Stimulated activated CD8-positive, alpha-beta memory T cell treated with anti-CD3 and anti-CD28 coated beads, Interleukin-12 subunit alpha, Interleukin-12 subunit beta, amount 100 ng/mL, for 4 hours (primary cell): Measurements from ENCODE around the gene NCKAP5.
"Not testable (repeated sequence)": the region's sequence is repeated elsewhere in the genome, so short reads cannot be mapped to it uniquely, and the experiment has no call there.

Source experiments
- DNase-seq: peaks from one replicate; pipeline ENCODE4 v3.0.0-alpha.2; 2020; ENCODE audit warnings: low read depth

NCKAP5 gene

DNA sequence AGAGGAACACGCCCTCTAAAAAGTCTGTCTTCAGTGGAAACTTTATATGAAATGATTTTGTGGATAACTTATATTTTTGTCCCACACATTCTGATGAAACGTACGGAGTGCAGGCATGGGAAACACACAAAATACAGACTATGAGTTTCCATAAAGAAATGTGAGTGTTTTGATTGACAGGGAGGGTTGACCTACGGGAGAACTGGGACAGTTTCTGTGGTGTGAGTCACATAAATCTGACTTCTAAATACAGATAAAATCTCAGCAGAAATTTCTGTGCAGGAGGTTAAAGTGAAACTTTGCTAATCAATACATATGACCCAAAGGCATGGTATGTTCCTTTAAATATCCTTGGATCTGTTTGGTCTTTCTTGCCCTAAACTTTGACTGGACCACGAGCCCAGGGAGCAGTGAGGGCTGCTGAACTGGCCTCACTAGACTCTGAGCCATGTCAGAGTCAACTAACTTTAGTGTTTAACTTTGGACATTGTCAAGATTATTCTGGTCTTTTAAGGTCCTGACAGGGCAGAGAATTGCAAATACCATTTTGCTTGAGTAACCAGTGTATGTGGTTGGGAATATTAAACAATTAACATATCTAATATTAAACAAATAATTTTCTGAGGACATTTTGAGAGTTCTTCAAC, 691.4 kb downstream of the NCKAP5 start:
- no peak for DNase-seq

- no peak for DNase-seq
Observed at GRCh38 chr2:132875193-132875592, 693.1 kb downstream of the NCKAP5 start.

GRCh38 chr2:132873738-132874137, 694.5 kb downstream of the NCKAP5 start:
- DNase-seq = no peak

DNA sequence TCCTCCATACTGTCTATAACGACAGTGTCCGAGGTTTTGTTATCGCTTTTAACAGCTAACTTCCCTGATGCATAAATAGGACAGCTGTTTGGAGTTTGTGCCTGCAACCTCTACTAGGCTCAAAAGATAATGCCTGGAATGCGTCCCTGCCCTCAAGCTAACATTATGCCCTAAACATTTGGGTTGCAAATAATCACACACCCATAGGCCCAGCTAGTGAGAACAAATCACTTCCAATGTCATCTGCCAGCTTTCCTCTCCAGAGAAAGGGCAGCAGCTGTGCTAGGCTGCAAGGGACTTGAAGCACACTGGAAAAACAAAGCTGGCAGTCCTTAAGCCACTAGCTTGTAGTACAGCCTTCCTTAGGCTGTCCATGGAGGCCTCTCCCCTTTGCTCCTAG, 696.4 kb downstream of the NCKAP5 start:
- no peak for DNase-seq

DNA sequence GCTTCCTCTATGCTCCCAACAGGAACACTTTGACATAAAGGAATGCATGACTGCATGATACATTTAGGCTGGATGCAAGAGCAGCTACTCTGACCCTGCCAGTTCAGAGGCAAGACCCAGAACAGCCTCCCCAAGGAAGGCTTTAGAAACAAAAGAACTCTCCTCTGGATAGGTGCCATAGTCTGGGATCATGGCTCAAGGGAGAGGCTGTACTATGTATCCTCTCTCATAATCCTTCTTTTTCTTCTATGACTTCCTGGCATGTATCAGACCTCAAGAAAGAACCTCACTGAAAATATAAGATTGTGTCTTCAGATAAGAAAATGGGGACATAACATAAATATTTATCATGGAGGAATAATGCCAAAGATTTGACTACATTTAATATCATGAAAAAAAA, 704.3 kb downstream of the NCKAP5 start:
- no peak for DNase-seq

DNA sequence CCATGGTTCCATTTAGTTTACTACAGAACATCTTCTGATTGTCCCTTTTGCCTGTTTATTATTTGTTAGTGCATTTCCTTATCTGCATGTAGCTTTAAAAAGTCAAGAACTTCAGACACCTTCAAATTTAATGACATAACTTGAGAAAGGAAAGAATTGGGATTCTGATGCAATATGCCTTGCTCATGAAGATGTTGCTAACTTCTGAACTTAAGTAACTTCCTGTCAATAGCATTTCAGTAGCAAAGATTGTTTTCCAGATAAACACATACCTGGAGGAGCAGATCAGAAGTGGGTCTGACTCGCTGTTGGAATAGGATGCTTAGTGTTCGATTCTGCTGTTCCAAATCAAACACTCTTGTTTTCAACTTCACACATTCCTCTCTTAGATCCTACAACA, 708.0 kb downstream of the NCKAP5 start:
- no peak for DNase-seq

DNA sequence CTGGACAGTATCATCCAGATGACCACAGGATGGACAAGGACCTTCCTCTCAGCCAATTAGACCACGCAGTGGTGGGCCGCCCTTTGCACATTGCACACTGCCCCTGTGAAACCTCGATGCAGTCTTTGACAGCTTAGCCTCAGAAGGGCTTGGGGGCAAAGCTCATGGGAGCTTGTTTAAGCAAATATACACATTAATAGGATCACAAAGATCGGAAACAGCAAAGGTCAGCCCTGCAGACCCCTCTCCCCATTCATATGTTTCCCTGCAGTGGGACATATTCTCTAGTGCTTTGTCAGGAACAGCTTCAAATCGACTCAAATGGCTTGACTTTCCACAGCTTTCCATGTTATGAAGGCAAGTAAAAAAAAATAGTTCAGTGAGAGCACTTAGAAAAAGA, 708.7 kb downstream of the NCKAP5 start:
- DNase-seq = no peak

DNA sequence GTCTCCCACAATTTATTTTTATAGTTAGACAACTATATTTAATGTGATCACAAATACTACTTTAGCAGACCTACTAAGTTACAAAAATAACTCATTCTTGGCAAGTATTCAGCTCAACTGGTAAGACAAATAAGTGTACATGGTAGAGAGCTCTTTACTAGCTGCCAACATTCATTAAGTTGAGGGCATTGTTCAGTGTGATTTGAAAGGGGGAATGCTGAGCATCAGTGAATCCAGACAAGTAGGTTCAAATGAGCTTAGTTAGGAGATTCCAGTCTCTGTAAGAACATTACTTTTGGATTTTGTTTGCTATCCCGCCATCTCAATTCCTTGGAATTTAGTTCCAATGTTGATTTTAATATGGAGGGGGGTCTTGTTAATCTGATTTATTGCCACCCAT, 710.9 kb downstream of the NCKAP5 start:
- no peak for DNase-seq

GRCh38 chr2:132850688-132851087, 717.6 kb downstream of the NCKAP5 start:
- DNase-seq = no peak

DNA sequence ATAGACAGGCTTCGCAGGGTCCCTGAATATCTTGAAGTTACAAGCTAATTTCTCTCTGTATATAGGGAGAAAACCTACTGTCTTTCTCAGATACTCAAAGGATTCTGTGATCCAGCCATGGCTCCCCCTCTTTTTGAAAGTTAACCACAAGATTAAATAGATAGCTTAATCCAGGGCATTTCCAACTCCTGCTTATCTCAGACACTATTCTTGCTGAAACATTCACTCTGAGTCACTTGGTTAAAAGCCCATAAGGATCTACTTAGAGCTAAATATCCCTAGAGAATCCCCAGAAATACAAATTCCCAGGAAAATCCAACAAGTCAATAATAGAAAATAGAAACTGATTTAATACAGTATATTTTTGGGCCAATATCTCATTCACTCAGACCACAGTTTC, 719.1 kb downstream of the NCKAP5 start:
- DNase-seq = no peak

- DNase-seq = no peak
Observed at GRCh38 chr2:132845339-132845738, 722.9 kb downstream of the NCKAP5 start.

DNA sequence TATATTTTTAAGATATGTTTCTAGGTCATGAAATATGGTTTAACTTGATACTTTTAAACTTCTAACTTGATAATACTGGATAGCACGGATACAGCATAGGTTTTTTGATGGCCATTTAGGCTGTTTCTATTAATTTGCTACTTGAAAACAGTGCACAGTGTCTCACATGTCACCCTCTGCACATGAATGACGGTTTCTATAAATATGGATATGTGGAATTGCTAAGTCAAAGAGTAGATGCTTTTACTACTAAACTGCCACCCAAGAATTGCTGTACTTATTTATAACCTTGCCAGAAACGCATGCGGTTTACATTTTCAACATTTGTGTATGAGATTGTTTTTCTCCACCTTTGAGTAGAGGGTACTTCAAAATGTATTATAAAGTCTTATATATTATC, 723.7 kb downstream of the NCKAP5 start:
- DNase-seq = no peak

DNA sequence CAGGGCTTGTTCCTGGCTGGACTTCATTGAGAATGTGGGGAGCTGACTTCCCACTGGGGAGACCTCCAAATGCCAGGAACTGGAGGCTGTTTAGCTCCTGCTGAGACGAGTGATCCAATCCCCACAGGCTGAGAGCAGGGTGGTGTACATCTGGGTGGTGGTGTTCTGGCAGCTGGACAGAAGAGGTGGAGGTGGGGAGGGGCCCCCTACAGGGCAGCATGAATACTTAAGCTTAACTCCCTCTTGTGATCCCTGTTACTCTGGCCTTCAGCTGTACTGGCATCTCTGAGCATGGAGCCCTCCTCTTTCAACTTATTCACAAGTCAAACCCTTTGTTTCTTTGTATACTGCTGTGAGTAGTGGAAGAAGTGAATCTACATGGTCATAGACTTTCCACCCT, 730.5 kb downstream of the NCKAP5 start:
- DNase-seq = no peak

DNA sequence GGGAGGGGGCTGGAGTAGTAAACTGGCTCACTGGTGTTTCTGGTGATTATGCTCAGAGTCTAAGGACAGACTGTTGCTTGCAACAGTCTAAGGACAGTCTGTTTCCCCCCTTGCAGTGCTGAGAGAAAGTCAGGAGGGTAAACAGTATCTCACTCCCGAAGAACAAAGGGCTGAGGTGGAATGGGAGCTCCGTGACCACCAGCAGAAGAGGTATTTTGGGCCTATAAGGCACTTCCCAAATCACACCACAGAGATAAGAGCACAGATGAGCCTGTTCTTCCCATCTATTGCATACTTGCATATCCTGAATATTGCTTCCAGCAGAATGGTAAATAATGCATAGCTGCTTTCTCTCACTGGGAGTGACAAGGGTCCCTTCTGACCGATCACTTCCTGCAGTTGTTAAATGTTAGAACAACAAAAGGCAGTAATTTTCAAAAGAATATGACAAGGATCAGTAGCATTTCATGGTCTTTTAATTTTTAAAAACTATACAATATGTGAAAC, 737.9 kb downstream of the NCKAP5 start:
- DNase-seq = no peak

DNA sequence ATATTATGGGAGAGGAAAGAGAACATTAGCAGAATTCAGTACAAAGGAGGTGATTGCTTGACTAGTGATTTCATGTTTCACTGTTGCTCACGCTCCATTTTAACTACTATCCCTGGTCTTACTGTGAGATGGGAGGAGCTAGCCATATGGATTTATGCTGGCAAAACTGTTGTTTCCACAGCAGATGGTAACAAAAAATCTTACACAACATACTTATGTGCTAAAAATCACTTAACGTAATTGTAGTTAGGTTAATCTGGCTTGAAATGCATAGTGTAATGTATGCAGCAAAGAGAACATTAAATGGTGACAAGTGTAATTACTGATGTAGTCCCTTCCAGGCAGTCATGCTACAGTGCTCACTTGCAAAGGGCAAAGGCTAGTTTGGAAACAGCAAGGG, 742.7 kb downstream of the NCKAP5 start:
- no peak for DNase-seq

DNA sequence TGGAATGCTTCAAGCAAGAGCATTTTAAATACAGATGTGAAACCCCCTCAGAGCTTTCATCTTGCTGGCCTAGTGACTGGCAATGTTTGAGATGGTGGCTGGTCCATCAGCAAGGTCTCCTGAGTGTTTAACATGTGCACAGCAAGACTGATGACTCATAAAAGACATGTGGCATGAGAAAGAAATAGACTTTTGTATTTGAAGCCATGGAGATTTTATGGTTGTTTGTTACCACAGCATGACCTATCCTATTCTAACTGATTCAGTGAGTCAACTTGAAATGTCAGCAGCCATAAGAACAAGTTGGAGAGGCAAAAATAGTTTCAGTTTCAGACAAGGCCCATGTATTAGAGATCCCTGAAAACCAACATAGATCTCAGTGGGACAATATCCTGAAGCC, 743.5 kb downstream of the NCKAP5 start:
- DNase-seq = no peak

DNA sequence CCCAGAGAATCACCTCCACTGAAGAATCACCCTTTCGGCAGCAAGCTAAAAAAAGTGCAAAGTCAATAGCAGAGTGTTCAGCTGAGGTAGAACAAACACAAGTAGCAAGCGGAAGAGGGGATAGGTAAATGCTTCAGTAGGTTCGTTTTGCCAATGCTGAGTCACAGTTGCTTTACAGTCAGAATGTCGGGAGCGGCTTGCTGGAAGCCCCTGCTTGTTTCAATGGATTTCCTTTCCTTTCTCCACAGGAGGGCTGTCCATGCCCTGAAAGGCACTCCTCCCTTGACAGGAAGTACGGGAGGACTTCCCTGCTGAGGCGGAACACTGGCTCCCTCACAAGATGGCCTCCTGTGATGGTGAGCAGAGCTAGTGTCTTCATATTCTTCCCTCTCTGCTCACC, 752.0 kb downstream of the NCKAP5 start:
- DNase-seq = no peak

- no peak for DNase-seq
Observed at GRCh38 chr2:132815516-132815915, 752.7 kb downstream of the NCKAP5 start.

DNA sequence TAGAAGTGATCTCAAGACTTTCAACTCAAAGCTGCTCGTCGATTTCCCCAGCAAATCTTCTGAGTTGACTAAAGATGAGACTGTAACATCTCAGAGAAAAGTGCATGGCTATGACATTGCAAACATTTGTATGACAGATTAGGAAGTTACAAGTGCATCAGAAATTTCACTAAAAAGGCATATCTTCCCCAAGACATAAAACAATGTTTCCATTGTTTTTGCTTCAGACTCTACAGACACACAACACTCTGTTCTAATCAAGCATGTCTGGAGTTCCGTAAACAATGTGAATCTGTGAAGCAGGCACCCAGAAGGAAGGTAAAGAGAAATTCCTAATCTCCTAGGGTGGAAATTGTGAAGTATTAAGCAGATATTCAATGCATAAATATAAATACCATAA, 753.6 kb downstream of the NCKAP5 start:
- DNase-seq = no peak

- no peak for DNase-seq
Observed at GRCh38 chr2:132813422-132813821, 754.8 kb downstream of the NCKAP5 start.

- DNase-seq = no peak
Observed at GRCh38 chr2:132811148-132811915, 756.9 kb downstream of the NCKAP5 start.

DNA sequence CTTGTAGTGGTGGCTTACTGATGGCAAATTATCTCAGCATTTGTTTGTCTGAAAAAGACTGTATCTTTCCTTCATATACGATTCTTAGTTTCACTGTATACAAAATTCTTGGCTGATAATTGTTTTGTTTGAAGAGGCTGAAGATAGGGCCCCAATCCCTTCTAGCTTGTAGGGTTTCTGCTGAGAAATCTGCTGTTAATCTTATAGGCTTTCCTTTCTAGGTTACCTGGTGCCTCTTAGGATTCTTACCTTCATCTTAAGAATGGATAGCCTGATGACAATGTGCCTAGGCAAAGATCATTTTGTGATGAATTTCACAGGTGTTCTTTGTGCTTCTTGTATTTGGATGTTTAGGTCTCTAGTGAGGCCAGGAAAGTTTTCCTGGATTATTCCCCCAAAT, 758.3 kb downstream of the NCKAP5 start:
- not testable (repeated sequence) for DNase-seq

DNA sequence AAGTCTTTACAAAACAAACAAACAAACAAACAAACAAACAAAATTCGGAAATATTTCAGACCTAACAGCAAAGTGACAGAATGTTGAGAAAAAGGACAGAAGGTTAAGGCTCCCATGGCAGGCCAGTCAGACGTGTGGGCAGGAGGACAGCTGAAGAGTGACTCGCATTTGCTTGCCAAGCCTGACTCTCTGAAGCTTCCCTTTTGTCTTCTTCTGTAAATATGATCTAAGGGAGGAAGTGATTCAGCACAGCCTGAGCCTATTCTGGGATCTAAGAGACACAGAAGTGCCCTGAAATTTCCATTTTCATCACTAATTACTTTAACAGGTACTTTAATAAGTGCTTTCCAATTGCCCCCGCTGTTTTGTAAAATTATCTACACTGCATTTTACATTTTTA, 764.2 kb downstream of the NCKAP5 start:
- no peak for DNase-seq

- no peak for DNase-seq
Observed at GRCh38 chr2:132798341-132798740, 769.9 kb downstream of the NCKAP5 start.
